CD8-positive, alpha-beta memory T cell (primary cell): Measurements from ENCODE around the gene PPID. TPM values are rescaled to one million over a fixed set of nuclear protein-coding genes. Genes with fewer than 3 reads are reported as not detected.
"Not testable (repeated sequence)": the region's sequence is repeated elsewhere in the genome, so short reads cannot be mapped to it uniquely, and the experiment has no call there.

ENCODE experiments used
- CTCF ChIA-PET: fragments of 350-600 bp; sonication (Branson Sonifier 250); formaldehyde crosslinking; loops from one replicate; lab custom pipeline; 2021; ENCODE audit warnings: antibody characterized with exemption; lab: Charles Lee
- POLR2A ChIA-PET: fragments of 350-600 bp; sonication (Branson Sonifier 250); formaldehyde crosslinking; loops from one replicate; lab custom pipeline; 2021; ENCODE audit warnings: antibody characterized with exemption; lab: Charles Lee
- DNase-seq, 5 donors: peaks; one replicate each; pipeline versions ENCODE4 v3.0.0 to v3.0.0-alpha.2; 2020 to 2022; ENCODE audit warnings: mixed read lengths in 1 of 5
- H3K27ac ChIP-seq: one replicate; pipeline ENCODE4 v1.7.0; 2013; ENCODE audit warnings: low read depth, mild to moderate bottlenecking, low read length, moderate library complexity
- H3K27me3 ChIP-seq: 2 replicates; pipeline ENCODE4 v1.7.0; 2013; ENCODE audit warnings: low read length, mild to moderate bottlenecking; ENCODE audit not compliant: insufficient read depth, poor library complexity, severe bottlenecking
- H3K36me3 ChIP-seq: 2 replicates; pipeline ENCODE4 v1.7.0; 2013; ENCODE audit warnings: mild to moderate bottlenecking, low read length, moderate library complexity; ENCODE audit not compliant: insufficient read depth
- H3K4me1 ChIP-seq: 2 replicates; pipeline ENCODE4 v1.7.0; 2013; ENCODE audit warnings: mild to moderate bottlenecking, low read length, moderate library complexity; ENCODE audit not compliant: insufficient read depth
- H3K4me3 ChIP-seq: 2 replicates; pipeline ENCODE4 v1.7.0; 2013; ENCODE audit warnings: mild to moderate bottlenecking, low read length
- H3K9me3 ChIP-seq: 2 replicates; pipeline ENCODE4 v1.7.0; 2013; ENCODE audit warnings: mild to moderate bottlenecking, low read length
- H3K27ac Mint-ChIP-seq, 8 donors: one replicate each; pipeline ENCODE4 v1.8.0; 2020 to 2021; ENCODE audit warnings: mixed read lengths in 8 of 8, mild to moderate bottlenecking in 6 of 8, inconsistent platforms in 3 of 8, moderate library complexity in 3 of 8
- H3K27me3 Mint-ChIP-seq, 2 donors: one replicate each; pipeline ENCODE4 v1.8.0; 2020 to 2021; ENCODE audit warnings: mixed read lengths in 2 of 2, mild to moderate bottlenecking in 1 of 2, moderate library complexity in 1 of 2
- H3K36me3 Mint-ChIP-seq, 3 donors: one replicate each; pipeline ENCODE4 v1.8.0; 2020 to 2021; ENCODE audit warnings: mixed read lengths in 3 of 3, inconsistent platforms in 1 of 3, mild to moderate bottlenecking in 1 of 3
- H3K4me1 Mint-ChIP-seq, 3 donors: one replicate each; pipeline ENCODE4 v1.8.0; 2020 to 2021; ENCODE audit warnings: mixed read lengths in 3 of 3, inconsistent platforms in 1 of 3, mild to moderate bottlenecking in 1 of 3
- H3K4me3 Mint-ChIP-seq, 7 donors: one replicate each; pipeline ENCODE4 v1.8.0; 2020 to 2021; ENCODE audit warnings: mixed read lengths in 7 of 7, mild to moderate bottlenecking in 6 of 7, moderate library complexity in 4 of 7, inconsistent platforms in 2 of 7
- H3K9me3 Mint-ChIP-seq, 5 donors: one replicate each; pipeline ENCODE4 v1.8.0; 2020 to 2022; ENCODE audit warnings: mixed read lengths in 5 of 5, mild to moderate bottlenecking in 3 of 5, moderate library complexity in 2 of 5, inconsistent platforms in 1 of 5
- polyA plus RNA-seq: library from polyadenylated mRNA; unstranded; fragments of 300-500 nt; fragmentation: Illumina TruSeq; gene quantifications from one replicate; pipeline ENCODE4 v1.2.3, GENCODE V29; 2021
- total RNA-seq, 2 experiments: library from RNA; stranded (reverse); gene quantifications; one replicate each; pipeline ENCODE4 v1.2.3, GENCODE V29; 2021

Gene PPID
- total and polyA plus RNA-seq, 3 experiments from 2014 or later = 58.9 to 66.8 (median 61.2) TPM

GRCh38 chr4:158728236-158728635, 5.0 kb upstream of the PPID start:
- Mint-ChIP-seq H3K4me1 (peaks cover 10 to 19% (median 18%) of the 10 kb centered on the region in 3 donors), H3K27me3 (peaks cover 13 to 56% of the 10 kb centered on the region in 2 donors), H3K36me3 (peaks cover 0 to 5% (median 0%) of the 10 kb centered on the region in 3 donors), H3K4me3 (no peak overlapping the region), H3K9me3 (no peaks in the 10 kb centered on the region), H3K27ac (no peak overlapping the region)
- Histone ChIP-seq H3K36me3 (no peaks in the 10 kb centered on the region), H3K4me1 (no peaks in the 10 kb centered on the region), H3K27ac (no peak overlapping the region), H3K9me3 (no peaks in the 10 kb centered on the region), H3K4me3 (no peak overlapping the region), H3K27me3 (peaks cover 7% of the 10 kb centered on the region)
- DNase-seq = no peak
- POLR2A ChIA-PET = no interaction called here
- CTCF ChIA-PET = no interaction called here

GRCh38 chr4:158726633-158727032, 3.4 kb upstream of the PPID start:
- CTCF ChIA-PET = interaction anchor here (1.4 kb wide), 1 partner anchor 477 kb away, joined by 4 read pairs; no protein-coding TSS in a partner anchor
- Histone ChIP-seq H3K36me3 (no peaks in the 10 kb centered on the region), H3K27me3 (peaks cover 7% of the 10 kb centered on the region), H3K4me3 (no peak overlapping the region), H3K27ac (no peak overlapping the region), H3K4me1 (peaks cover 10% of the 10 kb centered on the region), H3K9me3 (no peaks in the 10 kb centered on the region)
- POLR2A ChIA-PET = no interaction called here
- Mint-ChIP-seq H3K36me3 (peaks cover 0 to 17% (median under 1%) of the 10 kb centered on the region in 3 donors), H3K9me3 (no peaks in the 10 kb centered on the region), H3K4me1 (peaks cover 19 to 33% (median 31%) of the 10 kb centered on the region in 3 donors), H3K27ac (no peak overlapping the region), H3K27me3 (peaks cover 8 to 45% of the 10 kb centered on the region in 2 donors), H3K4me3 (no peak overlapping the region)
- DNase-seq = no peak

DNA sequence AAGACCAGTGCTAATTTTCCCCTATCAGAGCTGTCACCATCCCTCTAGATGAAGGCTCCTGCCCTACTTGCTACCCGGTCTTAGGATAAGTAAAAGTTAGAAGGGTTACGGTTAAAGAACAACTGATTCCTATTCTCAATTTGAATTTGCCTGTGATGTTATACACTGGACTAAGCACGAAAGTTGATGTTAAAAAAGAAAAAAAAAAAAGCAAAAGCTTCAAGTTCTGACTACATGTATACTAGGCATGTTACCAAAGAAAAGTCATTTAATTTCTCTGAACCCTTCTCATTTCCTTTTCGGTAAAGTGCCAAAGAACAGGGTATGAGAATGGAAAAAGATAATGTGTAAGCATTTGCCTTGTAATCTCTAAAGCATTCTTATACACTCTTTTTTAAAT, 1.4 kb upstream of the PPID start:
- Histone ChIP-seq H3K9me3 (no peaks in the 10 kb centered on the region), H3K27ac (no peak overlapping the region), H3K27me3 (peaks cover 7% of the 10 kb centered on the region), H3K36me3 (no peaks in the 10 kb centered on the region), H3K4me1 (peaks cover 16% of the 10 kb centered on the region), H3K4me3 (no peak overlapping the region)
- H3K4me1 Mint-ChIP-seq = peaks cover 29 to 41% (median 41%) of the 10 kb centered on the region in 3 donors
- H3K36me3 Mint-ChIP-seq = peaks cover 0 to 34% (median 4%) of the 10 kb centered on the region in 3 donors
- ChIA-PET CTCF (interaction anchor here (1.1 to 1.8 kb wide), 2 partner anchors 14 to 45 kb away, joined by 3 to 4 read pairs; partner anchors contain the start of gene FNIP2), POLR2A (no interaction called here)
- no peak for DNase-seq
- peak overlapping the region; percentile 6 to 100 (median 94) for H3K4me3 Mint-ChIP-seq
- H3K27me3 Mint-ChIP-seq = peaks cover 3 to 33% of the 10 kb centered on the region in 2 donors
- H3K27ac Mint-ChIP-seq = peak overlapping the region in 6 of 8 donors; percentile 26 to 100 (median 76)
- no peaks in the 10 kb centered on the region for H3K9me3 Mint-ChIP-seq

- Histone ChIP-seq H3K27ac (peak overlapping the region; percentile 91), H3K4me3 (peak overlapping the region; percentile 95), H3K27me3 (no peaks in the 10 kb centered on the region), H3K4me1 (peaks cover 16% of the 10 kb centered on the region), H3K9me3 (no peaks in the 10 kb centered on the region), H3K36me3 (peaks cover 5% of the 10 kb centered on the region)
- Mint-ChIP-seq H3K27me3 (peaks cover 3 to 13% of the 10 kb centered on the region in 2 donors), H3K36me3 (peaks cover 0 to 56% (median 15%) of the 10 kb centered on the region in 3 donors), H3K27ac (peak overlapping the region; percentile 95 to 100 (median 98)), H3K4me3 (peak overlapping the region; percentile 94 to 100 (median 97)), H3K9me3 (no peaks in the 10 kb centered on the region), H3K4me1 (peaks cover 38 to 47% (median 47%) of the 10 kb centered on the region in 3 donors)
- CTCF ChIA-PET = no interaction called here
- POLR2A ChIA-PET = no interaction called here
- peak in 1 of 5 donors; percentile 15 for DNase-seq
Observed at GRCh38 chr4:158722291-158722916, 792 bp downstream of the PPID start.

DNA sequence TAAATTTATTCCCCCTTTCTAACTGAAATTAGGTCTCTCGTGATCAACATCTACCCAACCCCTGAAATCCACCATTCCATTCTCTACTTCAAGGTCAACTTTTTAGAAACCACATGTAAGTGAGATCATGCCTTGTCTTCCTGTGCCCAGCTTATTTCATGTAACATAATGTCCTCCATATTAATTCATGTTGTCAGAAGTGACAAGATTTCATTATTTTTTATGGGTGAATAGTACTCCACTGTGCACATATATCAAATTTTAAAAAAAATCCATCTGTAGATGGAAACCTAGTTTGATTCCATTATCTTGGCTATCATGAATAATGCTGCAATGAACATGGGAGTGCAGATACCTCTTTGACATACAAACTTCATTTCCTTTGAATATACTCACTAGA, 1.5 kb downstream of the PPID start:
- Mint-ChIP-seq H3K36me3 (peaks cover 0 to 63% (median 18%) of the 10 kb centered on the region in 3 donors), H3K27ac (peak overlapping the region; percentile 76 to 100 (median 98)), H3K27me3 (peaks cover 0 to 7% of the 10 kb centered on the region in 2 donors), H3K9me3 (no peaks in the 10 kb centered on the region), H3K4me1 (peaks cover 38 to 47% (median 47%) of the 10 kb centered on the region in 3 donors), H3K4me3 (peak overlapping the region; percentile 94 to 100 (median 97))
- no peaks in the 10 kb centered on the region for H3K27me3 ChIP-seq
- peaks cover 9% of the 10 kb centered on the region for H3K36me3 ChIP-seq
- CTCF ChIA-PET = no interaction called here
- POLR2A ChIA-PET = no interaction called here
- H3K4me3 ChIP-seq = no peak overlapping the region
- peaks cover 16% of the 10 kb centered on the region for H3K4me1 ChIP-seq
- no peaks in the 10 kb centered on the region for H3K9me3 ChIP-seq
- DNase-seq = no peak
- peak overlapping the region; percentile 91 for H3K27ac ChIP-seq

- Mint-ChIP-seq H3K9me3 (no peaks in the 10 kb centered on the region), H3K4me3 (no peak overlapping the region), H3K27me3 (no peaks in the 10 kb centered on the region), H3K36me3 (peaks cover 3 to 91% (median 35%) of the 10 kb centered on the region in 3 donors), H3K27ac (peak overlapping the region in 1 of 8 donors; percentile 7), H3K4me1 (peaks cover 13 to 19% (median 15%) of the 10 kb centered on the region in 3 donors)
- Histone ChIP-seq H3K27ac (no peak overlapping the region), H3K9me3 (no peaks in the 10 kb centered on the region), H3K36me3 (peaks cover 26% of the 10 kb centered on the region), H3K4me3 (no peak overlapping the region), H3K4me1 (no peaks in the 10 kb centered on the region), H3K27me3 (no peaks in the 10 kb centered on the region)
- POLR2A ChIA-PET = no interaction called here
- no peak for DNase-seq
- CTCF ChIA-PET = interaction anchor here (0.6 kb wide), 1 partner anchor 159 kb away, joined by 3 read pairs; no protein-coding TSS in a partner anchor
Observed at GRCh38 chr4:158715802-158716201, 7.4 kb downstream of the PPID start.

GRCh38 chr4:158714937-158715336, 8.3 kb downstream of the PPID start:
- no peaks in the 10 kb centered on the region for H3K27me3 Mint-ChIP-seq
- peaks cover 31% of the 10 kb centered on the region for H3K36me3 ChIP-seq
- H3K27ac ChIP-seq = no peak overlapping the region
- H3K4me3 ChIP-seq = no peak overlapping the region
- peaks cover 9 to 16% (median 14%) of the 10 kb centered on the region in 3 donors for H3K4me1 Mint-ChIP-seq
- ChIA-PET POLR2A (no interaction called here), CTCF (no interaction called here)
- H3K9me3 ChIP-seq = no peaks in the 10 kb centered on the region
- H3K4me3 Mint-ChIP-seq = no peak overlapping the region
- peaks cover 3 to 93% (median 38%) of the 10 kb centered on the region in 3 donors for H3K36me3 Mint-ChIP-seq
- H3K4me1 ChIP-seq = no peaks in the 10 kb centered on the region
- DNase-seq = no peak
- H3K9me3 Mint-ChIP-seq = no peaks in the 10 kb centered on the region
- H3K27me3 ChIP-seq = no peaks in the 10 kb centered on the region
- no peak overlapping the region for H3K27ac Mint-ChIP-seq

- H3K4me1 ChIP-seq, H3K27me3 Mint-ChIP-seq, POLR2A ChIA-PET, H3K27ac ChIP-seq, CTCF ChIA-PET, H3K4me3 ChIP-seq, H3K4me3 Mint-ChIP-seq, H3K27me3 ChIP-seq, H3K4me1 Mint-ChIP-seq, H3K9me3 ChIP-seq, DNase-seq, H3K9me3 Mint-ChIP-seq, H3K27ac Mint-ChIP-seq: not testable (repeated sequence)
- H3K36me3 ChIP-seq = peaks cover 34% of the 10 kb centered on the region
- peaks cover 7 to 87% (median 35%) of the 10 kb centered on the region in 3 donors for H3K36me3 Mint-ChIP-seq
Observed at GRCh38 chr4:158712622-158713021, 10.6 kb downstream of the PPID start.
